ENCODE measurements around the gene FAM53B. TPM values are rescaled to one million over a fixed set of nuclear protein-coding genes. Genes with fewer than 3 reads are reported as not detected.

The FAM53B gene
- total RNA-seq, 1 donor from 2014 or later = 27.1 TPM

DNA sequence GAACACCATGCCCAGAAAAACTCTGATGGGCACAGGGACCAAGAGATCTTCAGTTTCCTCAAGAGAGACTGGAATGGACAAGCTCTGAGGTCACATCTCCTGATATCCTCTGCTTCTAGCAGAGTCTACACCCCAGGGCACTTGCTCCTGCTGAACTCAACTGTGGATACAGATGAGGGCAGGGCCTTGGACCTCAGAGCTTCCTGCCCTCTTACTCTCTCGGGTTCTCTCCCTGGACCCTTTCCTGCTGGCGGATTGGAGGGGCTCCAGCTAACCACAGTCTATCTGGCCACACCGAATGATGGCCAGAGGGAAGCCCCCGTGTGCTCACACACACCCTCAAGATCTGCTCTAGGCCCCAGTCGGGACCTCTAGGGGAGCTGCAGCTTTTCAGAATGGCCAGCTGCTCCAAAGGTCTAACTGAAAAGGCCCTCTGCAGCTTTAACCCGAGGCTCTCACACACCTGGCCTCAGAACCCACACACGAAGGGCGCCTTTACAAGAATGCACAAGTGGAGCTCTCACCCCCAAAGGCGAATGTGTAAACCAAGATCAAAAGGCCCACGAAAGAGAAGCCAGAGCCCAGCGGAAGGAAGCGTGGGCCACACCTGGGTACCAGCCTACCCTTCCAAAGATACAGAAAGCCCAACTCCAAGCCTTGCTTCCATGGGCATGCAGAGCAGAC lies 65.5 kb downstream of the FAM53B start:
- DNase-seq (ENCODE audit: low spot score) = no peak

DNA sequence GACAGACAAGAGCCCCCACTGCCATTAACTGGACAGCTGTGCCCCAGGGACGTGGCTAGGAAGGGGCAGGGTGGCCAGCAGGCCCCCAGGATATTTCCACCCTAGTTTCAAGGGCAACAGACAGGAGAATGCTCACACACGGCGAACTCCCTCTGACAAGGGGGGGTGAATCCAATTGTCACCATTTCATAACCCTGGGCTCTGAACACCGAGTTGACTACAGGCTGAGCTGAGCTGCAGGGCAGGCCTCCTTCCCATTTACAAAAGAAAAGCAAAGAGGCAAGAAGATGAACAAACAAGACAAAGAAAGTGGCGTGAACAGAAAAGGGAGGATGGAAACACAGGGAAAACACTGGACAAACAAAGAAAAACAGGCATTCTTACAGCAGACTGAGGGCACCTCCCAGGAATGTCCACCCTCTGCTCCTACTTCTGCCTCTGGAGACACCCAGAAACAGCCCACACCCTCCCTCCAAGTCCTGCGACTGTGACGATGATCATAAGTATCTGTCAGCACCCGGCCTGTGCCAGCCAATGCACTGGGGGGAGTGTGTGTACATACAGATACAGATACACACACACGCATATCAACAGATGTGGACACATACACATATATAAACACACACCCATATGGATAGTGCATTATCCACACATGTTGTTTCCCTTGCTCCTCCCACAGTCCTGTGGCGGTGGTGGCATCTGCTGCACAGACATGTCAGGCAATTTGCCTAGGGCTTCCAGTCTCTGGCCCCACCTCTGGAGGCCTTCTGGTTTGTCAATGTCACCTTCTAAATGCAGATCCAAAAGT lies 66.2 kb downstream of the FAM53B start:
- no peak for DNase-seq (ENCODE audit: low spot score)

DNA sequence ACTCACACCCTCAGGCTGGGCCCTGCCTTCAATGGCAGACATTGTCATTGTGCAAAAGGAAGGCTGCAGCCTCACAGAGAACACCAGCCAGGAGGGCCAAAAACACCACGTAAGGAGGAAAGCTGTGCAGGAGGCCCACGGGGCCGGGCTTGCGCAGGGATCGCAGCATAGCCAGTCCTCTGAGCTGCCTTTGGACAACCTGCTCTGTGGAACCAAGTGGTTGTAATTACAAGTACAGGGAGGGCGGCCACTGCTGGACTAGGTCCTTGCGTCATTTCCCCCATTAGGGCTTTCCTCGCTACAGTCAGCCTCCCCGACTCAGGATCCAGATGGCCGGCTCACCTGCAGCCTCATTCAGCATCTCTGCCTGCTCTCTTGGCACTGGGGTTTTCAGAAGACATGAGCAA lies 66.9 kb downstream of the FAM53B start:
- no peak for DNase-seq (ENCODE audit: low spot score)

DNA sequence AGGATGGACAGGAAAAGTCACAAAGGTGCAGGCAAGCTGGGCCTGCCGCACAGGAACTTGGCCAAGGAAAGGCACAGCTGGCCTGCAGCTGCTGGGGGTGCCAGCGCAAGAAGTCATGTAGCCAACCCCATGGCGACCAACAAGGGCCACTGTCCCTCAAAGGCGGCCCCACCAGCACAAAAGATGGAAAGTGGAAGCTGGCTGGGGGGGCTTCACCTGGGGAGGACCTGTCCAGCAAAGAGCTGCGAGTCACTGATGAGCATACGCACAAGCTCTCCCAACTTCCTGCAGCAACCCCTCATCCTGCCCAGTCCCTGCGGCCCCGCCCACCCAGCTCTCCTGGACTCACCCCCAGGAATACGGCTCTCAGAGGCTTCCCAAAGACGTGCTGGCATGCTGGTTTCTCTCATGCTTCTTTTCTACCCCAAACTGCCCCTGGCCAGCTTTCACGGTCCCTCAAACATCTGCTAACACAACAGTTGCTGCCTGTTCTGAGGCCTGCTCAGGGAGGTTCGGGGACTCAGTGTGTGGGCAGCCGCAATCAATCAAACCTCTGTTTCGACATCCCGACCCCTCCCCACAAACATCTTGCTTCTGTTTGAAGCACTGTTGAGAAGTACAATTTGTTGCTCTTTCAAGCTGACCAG lies 67.6 kb downstream of the FAM53B start:
- no peak for DNase-seq (ENCODE audit: low spot score)

DNA sequence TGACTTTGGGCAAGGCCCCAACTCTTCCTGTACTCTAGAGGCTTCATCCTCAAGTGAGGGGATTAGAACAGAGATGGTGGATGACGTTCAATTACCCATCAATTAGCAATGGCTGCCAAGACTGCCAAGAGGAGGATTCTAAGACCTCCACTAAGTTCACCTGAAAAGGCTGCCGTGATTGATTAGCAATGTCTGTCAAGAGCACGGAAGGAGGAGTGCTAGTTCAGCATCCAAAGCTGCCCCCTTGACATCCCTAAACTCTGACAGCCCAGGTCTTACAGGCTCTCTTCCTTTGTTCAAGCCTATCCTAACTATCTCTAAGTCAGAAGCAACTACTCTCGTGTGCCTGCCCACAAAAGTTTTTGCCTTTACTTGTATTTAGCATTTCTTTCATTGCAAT lies 68.4 kb downstream of the FAM53B start:
- DNase-seq (ENCODE audit: low spot score) = no peak

DNA sequence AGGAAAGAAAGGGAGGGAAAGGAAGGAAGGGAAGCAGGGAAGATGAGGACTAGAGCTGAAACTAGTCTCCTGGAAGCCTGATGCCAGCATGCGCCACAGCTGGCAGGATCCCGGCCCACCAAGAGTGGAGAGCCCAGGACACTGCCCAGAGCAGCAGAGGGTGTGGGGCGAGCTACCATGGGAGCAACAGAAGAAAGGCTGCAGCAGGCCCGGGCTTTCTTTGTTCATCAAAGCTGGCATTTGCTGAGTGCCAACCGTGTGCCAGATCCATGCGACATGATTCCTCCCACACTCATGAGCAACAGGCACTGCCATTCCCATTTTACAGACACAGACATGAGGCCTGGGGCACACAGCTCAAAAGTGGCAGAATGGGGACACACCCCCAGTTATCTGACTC lies 68.9 kb downstream of the FAM53B start:
- no peak for DNase-seq (ENCODE audit: low spot score)

DNA sequence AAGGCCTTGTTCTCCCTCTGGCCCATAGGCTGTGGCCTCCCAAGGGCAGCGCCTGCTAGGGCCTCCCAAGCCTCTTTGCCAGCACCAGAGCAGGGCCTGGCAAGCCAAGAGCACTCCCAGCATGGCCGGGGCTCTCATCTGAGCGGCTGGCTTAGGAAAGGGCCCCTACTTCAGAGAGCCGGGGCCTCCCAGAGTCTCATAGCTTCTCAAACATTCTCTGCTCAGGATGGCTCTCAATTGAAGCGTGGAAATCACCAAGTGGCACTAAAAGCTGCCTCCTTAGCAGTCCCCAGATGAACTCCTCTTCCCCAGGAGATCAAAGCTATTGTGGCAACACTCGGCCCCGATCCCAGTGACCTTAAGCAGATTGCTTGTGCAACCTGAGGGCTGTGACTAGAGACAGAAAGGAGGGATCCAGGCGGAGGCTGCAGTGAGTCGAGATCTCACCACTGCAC lies 69.4 kb downstream of the FAM53B start:
- no peak for DNase-seq (ENCODE audit: low spot score)

DNA sequence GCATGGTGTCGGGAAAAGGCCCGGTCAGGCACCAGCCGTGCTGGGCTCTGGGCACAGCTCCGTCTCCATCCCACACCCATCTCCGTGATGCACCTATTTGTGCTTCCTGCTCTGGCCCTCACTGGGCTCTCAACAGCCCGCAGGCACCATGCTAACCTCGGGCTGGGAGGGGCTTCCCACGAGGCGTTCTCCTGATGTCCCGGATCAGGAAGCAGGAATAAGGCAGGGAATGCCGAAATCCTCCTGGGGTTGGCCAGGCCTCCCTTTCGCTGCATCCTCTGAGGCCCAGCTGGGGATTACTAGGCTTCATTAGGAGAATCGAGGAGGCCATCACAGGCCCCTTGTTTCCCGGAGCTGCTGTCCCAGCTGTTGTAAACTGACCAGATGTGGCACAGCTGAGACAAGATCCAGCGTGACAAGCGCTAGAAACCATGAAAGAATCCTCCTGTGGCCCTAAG lies 72.0 kb downstream of the FAM53B start:
- DNase-seq (ENCODE audit: low spot score) = no peak

DNA sequence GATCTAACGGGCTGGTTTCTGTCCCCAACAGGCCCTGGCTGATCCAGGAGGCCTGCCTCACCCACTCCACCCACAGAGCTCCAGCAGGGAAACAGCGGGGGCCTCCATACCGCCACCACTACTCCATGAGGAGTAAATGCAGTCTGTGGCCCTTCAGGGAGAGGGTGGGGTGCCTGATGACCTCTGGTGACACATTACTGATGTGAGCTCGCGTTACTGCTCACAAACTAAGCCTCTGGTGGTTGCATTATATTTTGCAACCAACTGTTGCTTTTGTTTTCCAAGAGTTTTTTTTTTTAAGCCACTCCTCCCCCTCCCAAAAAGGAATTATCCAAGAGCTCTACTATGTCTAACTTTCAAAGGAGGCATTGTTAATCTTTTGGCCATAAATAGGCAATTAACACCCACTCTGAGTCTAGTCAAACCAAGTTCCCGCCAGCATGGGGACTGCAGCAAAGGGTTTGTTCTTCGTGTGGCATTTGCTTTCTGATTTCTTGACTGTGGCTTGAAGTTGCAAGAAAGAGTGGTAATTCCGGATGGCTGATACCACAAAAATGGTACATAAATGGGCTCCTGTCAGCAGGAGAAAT lies 72.6 kb downstream of the FAM53B start:
- DNase-seq (ENCODE audit: low spot score) = no peak

DNA sequence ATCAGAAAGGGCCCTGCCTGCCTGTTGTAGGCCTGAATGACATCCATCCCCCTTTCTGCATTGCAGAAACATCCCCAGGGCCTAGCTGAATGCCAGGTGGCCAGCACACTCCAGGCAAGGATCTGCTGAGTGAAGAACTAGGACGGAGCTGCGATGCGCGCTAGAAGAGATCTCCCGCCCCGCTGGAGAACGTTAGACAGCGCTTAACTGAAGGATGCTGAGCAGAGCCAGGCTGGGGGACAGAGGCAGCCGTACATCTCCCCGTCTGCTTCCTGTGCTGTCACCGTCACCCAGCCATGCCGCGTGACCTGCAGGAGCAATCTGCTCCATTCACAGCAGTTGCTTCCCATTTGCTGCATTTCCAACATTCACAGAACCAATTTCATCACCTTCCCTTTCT lies 73.3 kb downstream of the FAM53B start:
- no peak for DNase-seq (ENCODE audit: low spot score)

DNA sequence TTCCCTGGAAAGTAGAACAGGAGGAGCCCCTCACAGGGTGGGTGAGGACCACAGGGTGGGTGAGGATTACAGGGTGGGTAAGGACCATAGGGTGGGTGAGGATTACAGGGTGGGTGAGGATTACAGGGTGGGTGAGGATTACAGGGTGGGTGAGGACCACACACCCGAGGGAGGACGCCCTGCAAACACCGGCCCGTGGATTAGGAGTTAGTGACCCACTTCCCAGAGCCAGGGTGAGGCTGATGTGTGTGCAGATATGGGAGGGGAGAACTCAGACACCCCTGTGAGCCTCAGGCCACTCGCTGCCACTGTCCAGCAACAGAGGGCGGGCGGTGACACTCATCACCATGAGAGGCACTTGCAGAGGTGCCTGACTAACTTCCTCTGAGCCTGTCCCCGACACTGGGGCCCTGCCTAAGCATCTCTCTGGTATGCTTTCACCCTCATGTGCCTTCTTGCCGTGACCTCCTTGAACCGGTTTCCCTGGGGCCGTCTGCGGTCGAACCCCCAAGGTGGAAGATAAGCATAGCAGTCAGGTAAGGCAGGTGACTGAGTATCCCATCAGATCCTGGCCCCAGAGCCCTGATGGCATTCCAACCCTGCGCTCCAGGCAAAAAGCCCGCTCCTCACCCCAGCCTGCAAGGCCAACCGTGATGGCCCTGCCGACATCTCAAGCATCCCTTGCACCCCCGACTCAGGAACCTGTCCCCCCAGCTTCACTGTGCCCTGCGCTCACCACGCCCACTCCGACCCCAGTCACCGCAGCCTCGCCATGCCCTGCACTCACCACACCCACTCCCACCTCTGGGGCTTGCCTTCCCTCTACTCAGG lies 74.1 kb downstream of the FAM53B start:
- DNase-seq (ENCODE audit: low spot score) = no peak

DNA sequence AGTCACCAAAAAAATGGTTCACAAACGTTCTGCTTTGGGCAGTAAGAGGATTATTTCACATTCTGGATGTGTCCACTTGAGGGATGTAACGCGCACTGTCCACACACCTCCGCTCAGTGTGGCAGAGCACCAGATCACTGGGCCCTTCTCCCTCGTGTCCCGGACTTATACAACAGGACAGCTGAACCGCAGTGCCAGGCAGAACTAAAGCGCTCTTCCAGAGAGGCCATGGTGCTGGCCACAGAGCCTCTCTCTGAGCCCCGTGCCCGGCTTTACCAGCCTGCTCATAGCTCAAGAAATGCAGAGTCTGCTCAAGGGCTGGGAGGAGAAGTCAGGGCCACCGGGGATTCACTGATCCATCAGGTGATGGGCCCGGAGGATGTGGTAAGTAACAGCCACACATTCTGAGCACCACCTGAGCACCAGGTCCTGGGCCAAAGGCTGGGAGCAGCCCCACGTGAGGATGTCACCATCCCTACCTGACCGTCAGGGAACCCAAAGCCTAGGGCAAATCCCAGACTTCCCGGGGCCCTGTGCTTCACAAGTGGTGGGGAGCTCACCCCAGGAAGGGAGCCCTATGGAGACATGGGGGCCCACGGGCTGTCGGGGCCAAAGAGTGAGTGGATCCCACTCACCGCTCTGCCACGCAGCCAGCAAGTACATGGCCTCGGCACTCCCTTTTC lies 74.9 kb downstream of the FAM53B start:
- DNase-seq (ENCODE audit: low spot score) = no peak

DNA sequence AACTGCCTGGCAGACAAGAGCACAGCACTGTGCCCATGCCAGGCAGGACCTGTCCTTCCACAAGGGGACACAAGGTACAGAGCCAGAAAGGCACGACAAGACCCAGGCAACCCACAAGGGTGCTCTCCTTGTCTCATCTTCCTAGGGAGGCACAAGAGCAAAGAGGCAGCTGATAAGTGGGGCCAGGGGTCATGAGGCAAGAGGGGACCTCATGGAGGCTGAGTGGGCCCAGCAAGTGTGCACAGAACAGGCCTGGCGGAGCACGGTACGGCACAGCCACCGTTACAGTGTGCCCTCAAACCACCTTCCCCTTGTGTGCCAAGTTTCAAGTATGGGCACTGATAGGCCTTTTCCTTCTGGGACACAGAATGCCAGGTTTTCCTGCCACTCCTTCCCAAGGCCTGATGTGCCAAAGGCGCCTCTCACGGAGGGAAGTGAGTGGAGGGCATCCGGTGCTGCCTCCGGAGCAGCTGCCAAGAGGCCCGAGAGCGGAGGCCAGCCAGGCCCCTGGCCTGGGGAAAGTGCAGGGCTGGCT lies 75.6 kb downstream of the FAM53B start:
- no peak for DNase-seq (ENCODE audit: low spot score)

DNA sequence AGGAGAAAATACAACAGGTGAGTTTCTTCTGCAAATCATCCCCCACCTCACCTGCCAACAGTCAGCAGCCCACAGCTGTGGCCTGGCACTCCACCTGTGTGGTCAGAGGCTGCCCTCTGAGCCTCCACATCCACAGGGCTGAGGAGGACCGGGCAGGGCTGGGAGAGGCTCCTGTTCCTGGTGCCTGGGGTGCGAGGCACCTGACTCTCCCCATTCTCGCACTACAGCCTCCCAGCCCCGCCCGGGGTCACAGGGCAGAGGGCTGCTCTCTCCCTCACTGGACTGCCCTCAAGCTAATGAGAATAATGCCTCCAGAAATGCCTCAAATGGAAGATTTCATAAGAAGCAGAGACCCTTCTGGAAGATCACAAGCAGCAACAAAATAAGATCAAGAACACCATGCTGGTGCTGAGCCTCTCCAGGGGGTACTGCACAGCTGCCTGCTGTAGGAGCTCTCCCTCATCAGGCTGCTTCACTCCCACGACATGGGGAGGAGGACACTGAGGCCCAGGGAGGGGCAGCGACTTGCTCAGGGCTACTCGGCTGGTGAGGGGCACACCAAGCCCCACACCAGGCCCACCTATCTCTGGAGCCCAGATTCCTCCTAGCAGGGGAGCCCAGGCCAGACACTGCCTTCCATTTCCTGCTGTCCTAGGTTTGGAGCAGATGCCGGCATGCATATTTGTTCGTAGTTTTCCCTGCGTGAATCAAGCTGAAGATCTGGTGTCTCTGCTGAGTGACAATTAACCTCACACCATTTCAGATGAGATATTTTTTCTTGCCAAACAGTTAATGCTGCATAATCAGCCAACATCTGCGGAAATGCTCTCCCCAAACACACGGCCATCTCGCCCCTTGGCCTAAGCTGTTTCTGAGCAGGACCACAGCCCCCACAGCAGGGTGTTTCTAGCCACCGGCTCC lies 76.5 kb downstream of the FAM53B start:
- DNase-seq (ENCODE audit: low spot score) = no peak

DNA sequence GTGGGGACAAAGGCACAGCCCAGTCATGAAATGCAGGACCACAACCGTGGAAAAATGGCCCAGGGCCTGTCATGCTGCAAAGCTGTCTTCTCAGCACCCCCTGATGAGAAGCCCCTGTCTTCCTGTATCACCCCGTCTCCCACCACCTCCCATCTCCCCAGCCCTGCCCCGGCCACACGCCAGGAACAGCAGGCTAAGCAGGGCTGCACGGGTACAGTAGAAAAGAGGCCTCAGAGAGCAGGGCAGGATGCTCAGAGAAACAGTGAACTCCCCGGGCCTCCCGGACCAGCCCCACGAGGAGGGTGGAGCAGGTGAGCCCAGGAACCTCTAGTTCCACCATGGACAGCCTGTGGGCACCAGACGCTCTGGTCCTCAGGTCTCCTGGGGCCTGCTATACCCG lies 77.7 kb downstream of the FAM53B start:
- no peak for DNase-seq (ENCODE audit: low spot score)

DNA sequence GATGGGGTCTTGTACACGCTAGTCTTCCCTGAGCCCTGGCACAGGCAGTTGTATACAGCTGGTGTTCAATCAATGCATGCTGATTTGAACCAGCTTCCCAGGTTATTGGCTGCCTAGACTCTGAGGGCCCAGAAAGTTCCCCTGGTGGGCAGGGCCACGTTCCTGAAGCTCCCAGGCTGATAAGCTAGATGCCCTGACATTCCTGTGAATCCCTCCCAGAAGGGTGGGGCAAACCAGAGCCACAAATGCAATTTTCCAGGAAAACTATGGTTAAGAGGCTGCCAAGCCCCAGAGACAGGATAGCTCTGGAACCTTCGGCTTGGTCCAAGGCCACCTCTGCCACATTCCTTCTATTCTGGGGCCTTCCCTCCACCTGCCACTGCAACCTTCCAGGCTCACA lies 78.2 kb downstream of the FAM53B start:
- DNase-seq (ENCODE audit: low spot score) = no peak

DNA sequence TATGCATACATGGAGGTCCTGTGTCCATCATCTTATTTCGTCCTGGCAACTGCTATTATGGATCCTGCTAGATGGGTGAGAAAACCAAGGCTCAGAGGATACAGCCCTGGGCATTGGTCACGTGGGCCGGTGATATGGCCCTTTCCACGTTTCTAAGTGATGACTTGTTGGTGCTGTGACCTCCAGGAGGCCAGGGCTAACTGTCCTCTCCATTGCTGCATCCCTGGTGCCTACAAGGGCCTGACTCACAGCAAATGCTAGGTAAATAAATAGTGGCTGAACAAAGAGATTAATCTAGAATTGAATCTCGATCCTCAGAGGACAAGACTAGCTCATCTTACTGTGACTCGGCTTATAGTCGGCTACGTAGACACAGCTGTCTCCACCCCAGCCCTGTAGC lies 78.6 kb downstream of the FAM53B start:
- DNase-seq (ENCODE audit: low spot score) = no peak

DNA sequence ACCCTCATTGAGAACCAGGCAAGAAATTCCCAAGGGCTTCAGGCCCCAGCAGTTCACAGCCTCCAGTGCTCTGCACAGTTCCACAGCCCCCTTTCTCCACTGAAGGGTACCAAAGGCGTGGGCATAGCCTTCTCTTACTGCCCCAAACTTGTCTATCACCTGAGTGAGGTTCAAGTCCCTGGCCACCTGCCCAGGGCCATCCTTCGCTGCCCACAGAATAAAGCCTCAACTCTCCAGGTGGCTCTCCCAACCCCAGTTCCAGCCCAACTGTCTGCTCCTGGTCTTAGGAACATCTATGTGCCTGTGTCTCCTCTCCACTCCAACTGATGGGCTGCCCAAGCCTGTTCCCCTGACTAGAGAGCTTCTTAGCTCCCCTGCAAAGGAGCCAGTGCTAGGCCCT lies 79.1 kb downstream of the FAM53B start:
- DNase-seq (ENCODE audit: low spot score) = no peak

DNA sequence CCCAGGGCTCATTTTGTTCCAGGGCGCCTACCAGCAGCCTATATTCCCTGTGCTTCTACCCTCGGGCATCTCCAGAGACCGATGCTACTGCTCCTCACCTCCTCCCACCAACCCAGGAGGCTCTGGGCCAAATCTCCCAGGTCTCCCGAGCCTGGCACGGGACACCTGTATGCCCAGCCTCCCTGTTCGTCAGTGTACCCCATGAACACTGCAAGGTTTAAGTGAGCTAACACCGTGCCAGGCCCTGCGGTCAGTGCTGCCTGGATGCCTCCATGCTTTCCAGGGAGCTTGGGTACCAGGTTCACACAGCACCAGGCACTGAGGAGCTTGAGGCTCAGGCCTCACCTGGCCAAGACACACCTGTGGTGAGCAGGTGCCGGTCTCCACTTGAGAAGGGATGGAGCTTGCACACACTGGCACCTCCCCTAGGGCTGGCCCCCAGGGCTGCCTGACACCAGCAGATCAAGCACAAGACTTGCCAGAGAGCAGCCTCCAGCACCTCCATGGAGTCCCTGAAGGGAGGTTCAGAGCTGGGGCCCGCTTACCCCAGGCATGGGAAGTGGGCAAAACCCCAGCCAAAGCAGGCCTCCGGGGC lies 80.3 kb downstream of the FAM53B start:
- no peak for DNase-seq (ENCODE audit: low spot score)
